RWPE1 (cell line): ENCODE measurements around the gene SGCA.
A peak's percentile ranks its signal among the peaks of the same experiment; 100 is the strongest.

Experiments used
- CTCF ChIA-PET: fragments of 350-600 bp; sonication (Branson Sonifier 250); formaldehyde crosslinking; extraction: SDS; loops from one replicate; lab custom pipeline; 2021; lab: Yijun Ruan, JAX
- POLR2A ChIA-PET: fragments of 400-600 bp; formaldehyde crosslinking; extraction: SDS; loops from one replicate; lab custom pipeline; 2020; ENCODE audit warnings: antibody characterized with exemption; ENCODE audit not compliant: low non-redundant PET; lab: Yijun Ruan, JAX
- DNase-seq: peaks from one replicate; pipeline ENCODE4 v3.0.0; 2012; ENCODE audit warnings: low spot score
- H3K27ac ChIP-seq: fragments of 450-650 bp; 2 replicates; pipeline ENCODE4 v1.5.1; 2017
- TF ChIP-seq, protein P1 (sequence below): fragments of 450-650 bp; conservative IDR thresholded peaks from 2 replicates; pipeline ENCODE4 v1.5.1; 2017; ENCODE audit warnings: low read depth, mild to moderate bottlenecking

SGCA gene

DNA sequence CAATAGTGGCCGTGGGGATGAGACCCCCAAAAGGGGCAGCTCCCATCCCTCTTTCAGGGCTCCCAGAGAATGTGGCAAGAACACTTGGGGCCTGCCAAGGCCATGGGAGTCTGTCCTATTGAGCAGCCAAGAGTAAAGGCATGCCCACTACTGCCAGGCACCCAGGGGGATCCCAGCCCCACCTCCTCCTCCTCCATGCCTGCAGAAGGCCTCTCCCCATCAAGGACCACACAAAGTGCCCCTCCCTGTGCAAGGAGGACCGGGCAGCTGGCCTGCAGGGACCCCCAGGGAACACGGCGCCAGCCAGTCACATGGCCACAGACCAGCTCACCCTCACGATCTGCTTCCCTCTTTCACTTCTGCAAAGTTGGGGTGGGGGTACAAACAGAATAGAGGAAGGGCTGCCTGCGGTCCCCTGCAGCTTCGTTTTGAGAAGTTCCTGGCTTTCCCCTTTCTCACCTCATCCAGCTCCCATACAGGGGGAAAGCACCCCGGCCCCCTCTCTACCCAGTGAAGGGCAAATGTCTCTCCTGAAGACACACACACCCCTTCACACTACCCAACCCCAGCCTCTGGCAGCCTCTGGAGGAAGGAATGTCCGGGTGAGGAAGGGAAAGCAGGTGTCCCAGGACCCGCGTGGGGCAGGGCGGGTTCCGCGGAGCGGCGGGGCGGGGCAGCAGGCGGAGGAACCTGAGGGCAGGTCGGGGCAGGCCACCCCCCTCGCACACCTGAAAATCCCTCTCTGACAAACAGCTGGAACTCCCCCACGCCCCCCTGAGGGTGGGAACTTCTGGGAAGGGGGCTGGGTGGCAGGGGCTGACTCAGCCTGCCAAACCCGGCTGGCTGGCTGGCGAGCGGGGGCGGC is 17.3 kb upstream of the SGCA start:
- TF ChIP-seq, protein P1, sequence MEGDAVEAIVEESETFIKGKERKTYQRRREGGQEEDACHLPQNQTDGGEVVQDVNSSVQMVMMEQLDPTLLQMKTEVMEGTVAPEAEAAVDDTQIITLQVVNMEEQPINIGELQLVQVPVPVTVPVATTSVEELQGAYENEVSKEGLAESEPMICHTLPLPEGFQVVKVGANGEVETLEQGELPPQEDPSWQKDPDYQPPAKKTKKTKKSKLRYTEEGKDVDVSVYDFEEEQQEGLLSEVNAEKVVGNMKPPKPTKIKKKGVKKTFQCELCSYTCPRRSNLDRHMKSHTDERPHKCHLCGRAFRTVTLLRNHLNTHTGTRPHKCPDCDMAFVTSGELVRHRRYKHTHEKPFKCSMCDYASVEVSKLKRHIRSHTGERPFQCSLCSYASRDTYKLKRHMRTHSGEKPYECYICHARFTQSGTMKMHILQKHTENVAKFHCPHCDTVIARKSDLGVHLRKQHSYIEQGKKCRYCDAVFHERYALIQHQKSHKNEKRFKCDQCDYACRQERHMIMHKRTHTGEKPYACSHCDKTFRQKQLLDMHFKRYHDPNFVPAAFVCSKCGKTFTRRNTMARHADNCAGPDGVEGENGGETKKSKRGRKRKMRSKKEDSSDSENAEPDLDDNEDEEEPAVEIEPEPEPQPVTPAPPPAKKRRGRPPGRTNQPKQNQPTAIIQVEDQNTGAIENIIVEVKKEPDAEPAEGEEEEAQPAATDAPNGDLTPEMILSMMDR: peak; percentile 43
- CTCF ChIA-PET: interaction anchor here (0.6 to 1.6 kb wide), 9 partner anchors 11 to 144 kb away, joined by 3 to 8 read pairs (median 5); no protein-coding TSS in a partner anchor
- POLR2A ChIA-PET: interaction anchor here (0.7 kb wide), 1 partner anchor 40 kb away, joined by 3 read pairs; no protein-coding TSS in a partner anchor
- H3K27ac ChIP-seq: peak overlapping the region; percentile 98
- DNase-seq: peak; percentile 92

DNA sequence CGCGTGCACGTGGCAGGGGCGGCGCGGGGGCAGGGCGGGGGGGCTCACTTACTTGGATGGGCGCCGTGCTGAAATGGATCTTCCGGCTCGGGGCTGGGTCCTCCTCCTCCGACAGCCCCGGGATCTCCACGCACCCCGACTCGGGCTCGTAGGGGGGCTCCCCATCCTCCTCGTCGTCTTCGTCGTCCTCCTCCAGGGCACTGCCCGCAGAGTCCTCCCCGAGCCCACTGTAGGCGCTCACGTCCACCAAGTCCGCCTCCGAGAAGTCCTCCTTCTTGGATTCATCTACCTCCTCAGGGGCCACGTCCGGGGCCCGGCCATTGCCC is 16.8 kb upstream of the SGCA start:
- TF ChIP-seq, protein P1: no peak
- H3K27ac ChIP-seq: peak overlapping the region; percentile 98
- POLR2A ChIA-PET: interaction anchor here (0.7 kb wide), 1 partner anchor 40 kb away, joined by 3 read pairs; no protein-coding TSS in a partner anchor
- CTCF ChIA-PET: interaction anchor here (1.1 to 1.3 kb wide), 2 partner anchors 29 to 32 kb away, joined by 3 to 6 read pairs; no protein-coding TSS in a partner anchor
- DNase-seq: no peak

DNA sequence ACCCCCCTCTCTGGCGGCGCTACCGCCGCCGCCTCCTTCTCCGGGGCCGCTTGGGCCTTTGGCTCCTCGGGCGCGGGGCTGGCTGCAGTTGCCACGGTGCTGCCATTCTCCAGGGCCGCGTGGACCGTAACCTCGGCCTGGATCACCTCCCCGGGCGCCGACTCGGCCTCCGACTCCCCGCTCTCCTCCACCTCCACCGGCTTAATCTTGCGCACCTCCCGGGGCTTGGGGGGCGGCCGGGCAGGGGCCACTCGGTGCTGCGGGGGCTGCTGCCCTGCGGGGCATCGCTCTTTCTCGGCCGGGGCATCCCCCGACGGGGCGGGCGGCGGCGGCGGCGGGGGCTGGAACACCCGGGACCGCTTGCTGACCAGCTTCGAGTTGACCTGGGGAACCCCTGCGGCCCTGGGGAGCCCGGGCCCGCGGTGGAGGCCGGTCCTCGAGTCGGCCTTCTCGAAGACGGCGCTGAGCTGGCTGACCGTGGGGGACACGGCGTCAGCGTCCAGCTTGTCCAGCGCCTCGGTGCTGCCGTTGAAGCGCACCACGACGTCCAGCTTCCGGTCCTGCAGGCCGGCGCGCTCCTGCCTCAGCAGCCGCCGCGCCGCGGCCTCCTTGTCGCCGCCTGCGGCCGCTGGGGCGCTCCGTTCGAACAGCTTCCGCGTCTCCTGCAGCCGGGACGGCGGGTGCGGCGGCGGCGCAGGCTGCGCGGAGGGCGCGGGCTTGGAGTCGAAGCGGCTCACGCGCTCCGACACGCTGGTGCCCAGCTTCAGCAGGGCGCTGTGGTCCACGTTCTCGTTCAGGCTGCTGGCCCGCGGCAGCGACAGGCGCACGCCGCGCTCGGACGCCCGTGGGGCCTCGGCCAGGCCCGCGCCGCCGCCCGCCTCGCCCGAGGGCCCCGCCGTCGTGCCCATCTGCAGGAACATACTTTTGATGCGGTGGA is 16.1 kb upstream of the SGCA start:
- ChIA-PET CTCF (interaction anchor here (0.7 to 2.1 kb wide), 7 partner anchors 10 to 294 kb away, joined by 3 to 7 read pairs (median 5); no protein-coding TSS in a partner anchor), POLR2A (interaction anchor here (0.6 kb wide), 1 partner anchor 31 kb away, joined by 4 read pairs; no protein-coding TSS in a partner anchor)
- H3K27ac ChIP-seq: peak overlapping the region; percentile 98
- no peak for DNase-seq
- TF ChIP-seq, protein P1: no peak; the same call in 1 of the 2 replicates

DNA sequence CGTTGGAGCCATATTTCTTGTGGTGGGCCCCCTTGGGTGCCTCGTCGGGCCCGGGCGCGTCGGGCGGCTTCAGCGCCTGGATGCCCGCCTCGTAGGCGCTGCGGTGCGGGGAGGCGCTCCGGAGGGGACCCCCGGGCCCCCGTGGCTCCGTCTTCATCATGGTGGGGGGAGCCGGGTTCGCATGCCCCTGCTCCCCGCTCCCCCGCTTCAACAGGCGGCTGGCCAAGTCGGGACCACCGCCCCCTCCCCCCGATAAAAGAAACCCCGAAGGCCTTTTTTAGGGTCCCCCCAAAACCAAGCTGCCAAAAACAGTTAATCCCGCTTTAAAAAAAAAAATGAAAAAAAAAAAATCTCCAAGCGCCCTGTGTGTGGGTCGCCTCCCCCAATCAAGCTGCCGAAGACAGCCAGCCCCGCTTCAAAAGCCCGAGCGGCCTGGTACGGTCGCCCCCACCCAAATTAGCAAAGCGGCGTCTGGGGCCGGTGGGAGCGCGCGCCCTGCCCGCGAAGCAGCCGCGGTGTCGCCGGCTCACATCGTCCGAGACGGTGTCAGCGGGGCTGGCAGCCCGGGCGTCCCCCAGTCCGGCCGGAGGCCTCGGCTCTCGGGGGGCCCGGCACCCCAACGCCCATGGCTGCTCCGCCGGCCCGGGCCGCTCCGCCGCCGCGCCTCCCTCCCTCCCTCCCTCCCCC is 15.3 kb upstream of the SGCA start, which contains the start of gene PPP1R9B:
PPP1R9B (minus strand) TSS at position 324 of the 687 bp plus-strand sequence; CDS start at position 160, 164 bp downstream.
- TF ChIP-seq, protein P1: no peak
- DNase-seq: no peak
- peak within 1 kb of the TSS; percentile 98 for H3K27ac ChIP-seq
- ChIA-PET POLR2A (interaction anchor here (0.6 kb wide), 4 partner anchors 13 to 1328 kb away, joined by 4 to 7 read pairs (median 4); no protein-coding TSS in a partner anchor), CTCF (interaction anchor here (0.6 to 2.1 kb wide), 6 partner anchors 10 to 293 kb away, joined by 3 to 7 read pairs (median 4); no protein-coding TSS in a partner anchor)

DNA sequence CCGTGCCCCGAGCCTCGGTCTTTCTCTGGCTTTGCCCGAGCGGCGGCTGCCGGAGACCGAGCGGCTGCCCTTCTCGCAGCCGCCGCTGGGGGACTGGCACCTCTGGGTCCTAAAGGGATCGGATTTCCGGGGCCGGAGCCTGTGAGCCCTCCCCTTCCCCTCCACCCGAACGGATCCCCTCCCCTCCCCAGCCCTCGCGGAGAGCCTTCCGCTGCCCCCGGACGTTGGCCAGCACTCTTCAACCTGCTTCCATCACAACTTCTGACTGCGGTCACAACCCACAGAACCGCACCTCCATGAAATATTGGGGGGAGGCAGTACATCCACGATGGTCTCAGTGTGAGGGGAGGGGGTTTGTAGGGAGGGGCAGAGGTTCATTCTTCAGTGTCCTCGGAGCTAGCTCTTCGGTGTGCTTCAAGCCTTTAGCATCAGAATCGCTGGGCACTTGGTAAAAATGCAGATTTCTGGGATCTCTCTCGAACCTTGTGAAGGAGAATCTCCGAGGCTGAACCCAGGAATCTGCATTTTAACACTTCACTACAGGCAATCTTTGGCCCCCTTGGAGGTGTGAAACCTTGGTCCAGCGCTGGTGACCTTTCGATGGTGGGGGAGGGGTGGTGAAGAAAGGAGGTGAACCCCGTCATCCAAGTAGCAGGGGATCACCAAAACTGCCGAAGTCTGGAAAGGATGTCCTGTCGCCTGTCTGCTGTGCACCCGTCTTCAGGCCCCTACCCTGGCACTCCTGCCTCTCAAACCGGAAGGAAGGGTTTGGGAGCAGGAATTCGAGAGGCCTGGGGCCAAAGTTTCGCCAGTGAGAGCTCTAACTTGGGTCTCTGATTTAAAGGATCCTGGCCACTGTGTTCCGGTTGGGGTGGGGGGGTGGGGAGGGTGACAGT is 14.5 kb upstream of the SGCA start:
- DNase-seq: peak; percentile 91
- H3K27ac ChIP-seq: peak overlapping the region; percentile 98
- TF ChIP-seq, protein P1: peak; percentile 71
- ChIA-PET POLR2A (interaction anchor here (0.5 to 0.6 kb wide), 4 partner anchors 12 to 1329 kb away, joined by 4 to 7 read pairs (median 6); no protein-coding TSS in a partner anchor), CTCF (interaction anchor here (0.6 to 2.1 kb wide), 9 partner anchors 10 to 352 kb away, joined by 3 to 12 read pairs (median 4); no protein-coding TSS in a partner anchor)
